NCI-H1694 (cell line): Measurements from ENCODE around the gene CUL1.

Experiments
- DNase-seq: peaks from one replicate; lab custom pipeline; 2025; lab: John Stamatoyannopoulos, UW

The CUL1 gene

GRCh38 chr7:148761499-148762278, 63.0 kb downstream of the CUL1 start:
- DNase-seq, result no peak

- DNase-seq, result no peak
Measured at GRCh38 chr7:148763622-148764021, 64.9 kb downstream of the CUL1 start.

- no peak for DNase-seq
Measured at GRCh38 chr7:148770004-148770403, 71.3 kb downstream of the CUL1 start.

- no peak for DNase-seq
Measured at GRCh38 chr7:148772297-148773089, 73.8 kb downstream of the CUL1 start.

GRCh38 chr7:148773334-148773733, 74.6 kb downstream of the CUL1 start:
- DNase-seq, result no peak

- no peak for DNase-seq
Measured at GRCh38 chr7:148774471-148774870, 75.8 kb downstream of the CUL1 start.

- DNase-seq, result no peak
Measured at GRCh38 chr7:148782757-148783456, 84.2 kb downstream of the CUL1 start.

- no peak for DNase-seq
Measured at GRCh38 chr7:148783801-148784527, 85.3 kb downstream of the CUL1 start.

- no peak for DNase-seq
Measured at GRCh38 chr7:148787571-148788295, 89.0 kb downstream of the CUL1 start.

- DNase-seq, result no peak
Measured at GRCh38 chr7:148789220-148789619, 90.5 kb downstream of the CUL1 start.

- DNase-seq, result no peak
Measured at GRCh38 chr7:148790131-148790726, 91.5 kb downstream of the CUL1 start.

- DNase-seq, result no peak
Measured at GRCh38 chr7:148790850-148791249, 92.1 kb downstream of the CUL1 start.

- no peak for DNase-seq
Measured at GRCh38 chr7:148791546-148791945, 92.8 kb downstream of the CUL1 start.

- no peak for DNase-seq
Measured at GRCh38 chr7:148793590-148793989, 94.9 kb downstream of the CUL1 start.

- no peak for DNase-seq
Measured at GRCh38 chr7:148794476-148794875, 95.8 kb downstream of the CUL1 start.

GRCh38 chr7:148796841-148797240, 98.1 kb downstream of the CUL1 start:
- DNase-seq, result no peak

- no peak for DNase-seq
Measured at GRCh38 chr7:148799893-148800555, 101.3 kb downstream of the CUL1 start.

- no peak for DNase-seq
Measured at GRCh38 chr7:148800677-148801076, 102.0 kb downstream of the CUL1 start.

- DNase-seq, result no peak
Measured at GRCh38 chr7:148802101-148802493, 103.4 kb downstream of the CUL1 start.

GRCh38 chr7:148803094-148803493, 104.4 kb downstream of the CUL1 start:
- no peak for DNase-seq
